HFF-Myc (cell line): ENCODE data around the gene BRD3OS.

Experiments
- DNase-seq: peaks from one replicate; pipeline ENCODE4 v3.0.0-alpha.2; 2011; ENCODE audit warnings: low read depth; ENCODE audit errors: extremely low read depth
- H3K4me3 ChIP-seq: replicated peaks from 2 replicates; pipeline ENCODE4 v1.5.1; 2011; ENCODE audit warnings: low read depth, mild to moderate bottlenecking, control low read depth, low read length
- TF ChIP-seq, protein P1 (sequence below): IDR thresholded peaks from 2 replicates; pipeline ENCODE4 v1.5.1; 2012; ENCODE audit warnings: mild to moderate bottlenecking, low read depth, low read length, control low read depth; ENCODE audit errors: missing control alignments

BRD3OS gene

DNA sequence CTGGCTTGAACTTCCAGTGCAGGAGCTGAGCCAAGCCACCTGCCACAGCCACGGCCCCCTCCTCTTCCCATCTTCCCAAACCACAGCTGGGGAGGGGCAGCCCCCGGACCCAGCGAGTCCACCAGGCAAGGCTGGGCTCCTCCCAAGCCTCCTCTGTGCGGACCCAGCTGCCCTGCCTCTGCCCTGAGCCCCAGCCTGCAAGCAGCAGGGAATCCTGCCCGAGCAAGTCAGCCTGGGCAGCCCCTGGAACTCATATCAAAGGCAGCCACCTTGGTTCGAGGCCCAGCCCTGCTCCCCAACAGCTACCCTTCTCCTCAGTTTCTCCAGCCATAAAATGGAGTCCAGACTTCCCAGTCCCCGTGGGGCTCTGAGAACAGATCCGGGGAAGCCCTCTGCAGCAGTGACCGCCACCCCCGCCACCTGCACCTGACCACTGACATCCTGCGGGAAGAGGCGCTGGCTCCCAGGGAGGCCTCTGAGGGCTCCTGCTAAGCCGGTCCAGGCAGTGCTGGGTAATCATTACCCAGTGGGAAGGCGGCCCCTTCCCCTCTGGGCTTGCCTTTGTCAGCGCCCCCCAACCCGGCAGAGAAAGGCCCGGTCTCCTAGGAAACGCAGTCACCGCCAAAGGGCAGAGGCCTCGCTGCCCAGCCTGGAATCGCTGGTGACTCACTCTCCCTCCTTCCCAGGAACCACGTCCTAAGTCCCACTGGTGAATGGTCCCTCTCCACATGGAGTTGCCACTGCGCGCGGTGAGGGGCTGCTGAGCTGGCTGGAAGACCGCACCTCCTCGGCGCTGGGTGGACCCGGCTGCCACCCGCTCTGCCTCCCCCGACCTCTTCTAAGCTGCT is 34.7 kb upstream of the BRD3OS start:
- H3K4me3 ChIP-seq = peak overlapping the region; percentile 77
- DNase-seq = no peak
- TF ChIP-seq, protein P1, sequence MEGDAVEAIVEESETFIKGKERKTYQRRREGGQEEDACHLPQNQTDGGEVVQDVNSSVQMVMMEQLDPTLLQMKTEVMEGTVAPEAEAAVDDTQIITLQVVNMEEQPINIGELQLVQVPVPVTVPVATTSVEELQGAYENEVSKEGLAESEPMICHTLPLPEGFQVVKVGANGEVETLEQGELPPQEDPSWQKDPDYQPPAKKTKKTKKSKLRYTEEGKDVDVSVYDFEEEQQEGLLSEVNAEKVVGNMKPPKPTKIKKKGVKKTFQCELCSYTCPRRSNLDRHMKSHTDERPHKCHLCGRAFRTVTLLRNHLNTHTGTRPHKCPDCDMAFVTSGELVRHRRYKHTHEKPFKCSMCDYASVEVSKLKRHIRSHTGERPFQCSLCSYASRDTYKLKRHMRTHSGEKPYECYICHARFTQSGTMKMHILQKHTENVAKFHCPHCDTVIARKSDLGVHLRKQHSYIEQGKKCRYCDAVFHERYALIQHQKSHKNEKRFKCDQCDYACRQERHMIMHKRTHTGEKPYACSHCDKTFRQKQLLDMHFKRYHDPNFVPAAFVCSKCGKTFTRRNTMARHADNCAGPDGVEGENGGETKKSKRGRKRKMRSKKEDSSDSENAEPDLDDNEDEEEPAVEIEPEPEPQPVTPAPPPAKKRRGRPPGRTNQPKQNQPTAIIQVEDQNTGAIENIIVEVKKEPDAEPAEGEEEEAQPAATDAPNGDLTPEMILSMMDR = no peak

DNA sequence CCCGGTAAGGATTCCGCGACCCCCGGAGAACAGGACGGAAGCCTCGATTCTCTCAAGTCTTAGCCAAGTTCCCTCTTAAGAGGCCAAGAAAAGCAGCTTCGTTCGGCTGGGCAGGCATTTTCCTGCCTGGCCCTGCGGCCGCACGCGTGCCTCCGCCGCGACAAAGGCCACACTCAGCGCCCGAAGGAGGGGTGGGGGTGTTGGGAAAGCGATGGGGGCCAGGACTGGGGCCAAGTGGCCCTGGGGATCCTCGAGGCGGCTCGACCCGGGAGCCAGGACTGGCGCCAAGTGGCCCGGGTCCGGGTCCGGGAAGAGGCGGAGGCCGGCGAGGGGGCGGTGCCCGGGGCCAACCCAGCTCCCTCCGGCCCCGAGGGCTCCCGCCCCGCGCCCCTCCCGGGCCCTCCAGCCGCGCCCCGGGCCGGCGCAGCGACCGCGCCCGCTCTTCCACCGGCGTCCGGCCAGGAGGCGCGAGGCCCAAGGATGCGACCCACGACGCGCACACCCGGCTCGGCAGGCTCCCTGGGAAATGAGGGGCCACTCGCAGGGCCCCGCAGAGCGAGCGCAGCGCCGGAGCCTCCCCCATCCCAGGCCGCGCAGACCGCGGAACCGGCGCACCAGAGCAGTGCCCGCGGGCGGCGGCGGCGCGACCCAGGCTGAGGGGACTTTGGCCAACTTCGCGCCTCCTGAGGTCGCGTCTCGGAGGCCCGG is 33.9 kb upstream of the BRD3OS start:
- no peak for DNase-seq
- TF ChIP-seq, protein P1 = no peak
- peak overlapping the region; percentile 77 for H3K4me3 ChIP-seq

- TF ChIP-seq, protein P1 = no peak
- peak within 1 kb of the TSS; percentile 77 for H3K4me3 ChIP-seq
- no peak for DNase-seq
Measured at GRCh38 chr9:133991964-133992779, 33.1 kb upstream of the BRD3OS start, which contains the start of gene VAV2. VAV2 (minus strand) TSS chr9:133992324; CDS start chr9:133992278, 46 bp downstream.

- TF ChIP-seq, protein P1 = peak; percentile 25
- DNase-seq = peak; percentile 61
- peak overlapping the region; percentile 77 for H3K4me3 ChIP-seq
Measured at GRCh38 chr9:133992780-133993634, 32.3 kb upstream of the BRD3OS start.

GRCh38 chr9:133993635-133994253 is 31.5 kb upstream of the BRD3OS start:
- DNase-seq = no peak
- peak overlapping the region; percentile 77 for H3K4me3 ChIP-seq

More at GRCh38 chr9:133993635-133994253, 31.5 kb upstream of the BRD3OS start:
- TF ChIP-seq, protein P1 = no peak
